Sigmoid colon (tissue), 4 donors: Measurements from ENCODE around the gene GPR39.

Experiments used
- EP300 ChIP-seq, 4 donors: sonication (generic); formaldehyde crosslinking; IDR thresholded peaks; one replicate each; pipeline ENCODE4 v1.6.1; 2017; ENCODE audit warnings: antibody characterized with exemption in 4 of 4
- POLR2A ChIP-seq, 2 donors: fragments of 450-650 bp; IDR thresholded peaks; one replicate each; pipeline ENCODE4 v1.6.1; 2016; ENCODE audit warnings: antibody characterized with exemption in 2 of 2, mild to moderate bottlenecking in 2 of 2, moderate library complexity in 2 of 2
- POLR2AphosphoS5 ChIP-seq, 4 donors: sonication (generic); formaldehyde crosslinking; IDR thresholded peaks; one replicate each; pipeline ENCODE4 v1.6.1; 2017; ENCODE audit warnings: antibody characterized with exemption in 4 of 4
- TF ChIP-seq, protein P1 (sequence below), 4 experiments: fragments of 450-650 bp in 3 of 4; fragments of 200-600 bp in 1 of 4; IDR thresholded peaks; one replicate each; pipeline ENCODE4 v1.5.1; 2016 to 2019; ENCODE audit warnings: antibody characterized with exemption in 4 of 4, mild to moderate bottlenecking in 3 of 4, moderate library complexity in 2 of 4

DNA sequence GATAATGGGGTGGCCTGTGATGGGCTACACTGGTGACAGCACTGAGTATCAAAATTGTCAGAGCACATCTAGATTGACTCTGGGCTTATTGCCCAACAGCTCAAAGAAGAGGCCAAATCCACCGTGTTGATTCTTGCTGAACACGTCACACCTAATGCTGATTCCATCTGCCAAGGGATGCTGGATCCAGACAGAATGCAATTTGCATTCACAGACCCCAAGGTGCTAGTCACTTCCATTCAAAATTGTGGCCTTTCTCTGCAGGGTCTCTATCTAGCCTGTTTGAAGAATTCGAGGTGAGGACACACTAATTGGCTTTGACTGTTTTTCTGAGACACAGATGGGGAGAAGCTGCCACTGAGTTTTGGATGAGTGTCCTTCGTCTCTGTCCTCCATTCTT is 13.5 kb upstream of the GPR39 start:
- TF ChIP-seq, protein P1, sequence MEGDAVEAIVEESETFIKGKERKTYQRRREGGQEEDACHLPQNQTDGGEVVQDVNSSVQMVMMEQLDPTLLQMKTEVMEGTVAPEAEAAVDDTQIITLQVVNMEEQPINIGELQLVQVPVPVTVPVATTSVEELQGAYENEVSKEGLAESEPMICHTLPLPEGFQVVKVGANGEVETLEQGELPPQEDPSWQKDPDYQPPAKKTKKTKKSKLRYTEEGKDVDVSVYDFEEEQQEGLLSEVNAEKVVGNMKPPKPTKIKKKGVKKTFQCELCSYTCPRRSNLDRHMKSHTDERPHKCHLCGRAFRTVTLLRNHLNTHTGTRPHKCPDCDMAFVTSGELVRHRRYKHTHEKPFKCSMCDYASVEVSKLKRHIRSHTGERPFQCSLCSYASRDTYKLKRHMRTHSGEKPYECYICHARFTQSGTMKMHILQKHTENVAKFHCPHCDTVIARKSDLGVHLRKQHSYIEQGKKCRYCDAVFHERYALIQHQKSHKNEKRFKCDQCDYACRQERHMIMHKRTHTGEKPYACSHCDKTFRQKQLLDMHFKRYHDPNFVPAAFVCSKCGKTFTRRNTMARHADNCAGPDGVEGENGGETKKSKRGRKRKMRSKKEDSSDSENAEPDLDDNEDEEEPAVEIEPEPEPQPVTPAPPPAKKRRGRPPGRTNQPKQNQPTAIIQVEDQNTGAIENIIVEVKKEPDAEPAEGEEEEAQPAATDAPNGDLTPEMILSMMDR (IDR thresholded peaks at IDR 0.05) = no peak
- TF ChIP-seq POLR2A (IDR thresholded peaks at IDR 0.05) = no peak
- no peak for TF ChIP-seq EP300 (IDR thresholded peaks at IDR 0.05)
- no peak for TF ChIP-seq POLR2AphosphoS5 (IDR thresholded peaks at IDR 0.05)
